Liver (tissue), 9 donors: ENCODE results near the gene PCNX2. TPM values are rescaled to one million over a fixed set of nuclear protein-coding genes. Genes with fewer than 3 reads are reported as not detected.

ENCODE experiments used
- DNase-seq: peaks from one replicate; pipeline ENCODE4 v3.0.0-alpha.2; 2017; ENCODE audit warnings: low spot score
- H3K27ac ChIP-seq, 2 donors: one replicate each; pipeline ENCODE4 v1.7.0; 2013; ENCODE audit warnings: inconsistent platforms in 2 of 2, low read length in 2 of 2, control low read depth in 1 of 2, low read depth in 1 of 2, mild to moderate bottlenecking in 1 of 2
- H3K27me3 ChIP-seq, 4 donors: one replicate each; pipeline versions ENCODE4 v1.6.1 to v1.7.0; 2013; ENCODE audit warnings: low read length in 3 of 4, inconsistent platforms in 1 of 4, mild to moderate bottlenecking in 1 of 4, moderate library complexity in 1 of 4; ENCODE audit not compliant: control insufficient read depth in 4 of 4, insufficient read depth in 4 of 4
- H3K36me3 ChIP-seq, 4 donors: one replicate each; pipeline versions ENCODE4 v1.6.1 to v1.7.0; 2013; ENCODE audit warnings: low read length in 3 of 4, mild to moderate bottlenecking in 3 of 4, low read depth in 1 of 4, moderate library complexity in 1 of 4; ENCODE audit not compliant: control insufficient read depth in 4 of 4, insufficient read depth in 3 of 4
- H3K4me1 ChIP-seq, 4 donors: one replicate each; pipeline versions ENCODE4 v1.6.1 to v1.7.0; 2013; ENCODE audit warnings: low read length in 3 of 4, mild to moderate bottlenecking in 3 of 4, moderate library complexity in 1 of 4; ENCODE audit not compliant: control insufficient read depth in 4 of 4, insufficient read depth in 4 of 4
- H3K4me3 ChIP-seq, 3 donors: one replicate each; pipeline versions ENCODE4 v1.6.1 to v1.7.0; 2013; ENCODE audit warnings: low read length in 3 of 3, control low read depth in 1 of 3, low read depth in 1 of 3, mild to moderate bottlenecking in 1 of 3
- H3K9ac ChIP-seq, 2 donors: one replicate each; pipeline ENCODE4 v1.7.0; 2013; ENCODE audit warnings: low read length in 2 of 2, mild to moderate bottlenecking in 2 of 2, moderate library complexity in 2 of 2, control low read depth in 1 of 2, low read depth in 1 of 2
- H3K9me3 ChIP-seq, 4 donors: one replicate each; pipeline versions ENCODE4 v1.6.1 to v1.7.0; 2013; ENCODE audit warnings: low read length in 3 of 4; ENCODE audit not compliant: control insufficient read depth in 4 of 4
- ATF3 ChIP-seq: IDR thresholded peaks from 2 replicates; pipeline ENCODE4 v1.6.1; 2016; ENCODE audit warnings: antibody characterized with exemption
- CTCF ChIP-seq: fragments of 150-350 bp; IDR thresholded peaks from 2 replicates; pipeline ENCODE4 v1.5.1; 2017; ENCODE audit warnings: improper control_type of control experiment, low read depth, low read length; ENCODE audit not compliant: missing input control
- EGR1 ChIP-seq, 2 donors: IDR thresholded peaks; 2 replicates each; pipeline ENCODE4 v1.6.1; 2016 to 2018; ENCODE audit warnings: antibody characterized with exemption in 2 of 2, low read depth in 2 of 2
- FOXA1 ChIP-seq: IDR thresholded peaks from 2 replicates; pipeline ENCODE4 v1.6.1; 2016; ENCODE audit warnings: antibody characterized with exemption
- FOXA2 ChIP-seq: IDR thresholded peaks from 2 replicates; pipeline ENCODE4 v1.6.1; 2016; ENCODE audit warnings: antibody characterized with exemption
- GABPA ChIP-seq, 2 donors: IDR thresholded peaks in 1 of 2; conservative IDR thresholded peaks in 1 of 2; 2 replicates each; pipeline ENCODE4 v1.6.1; 2016; ENCODE audit warnings: antibody characterized with exemption in 2 of 2, mild to moderate bottlenecking in 1 of 2, moderate library complexity in 1 of 2
- HNF4A ChIP-seq, 2 donors: conservative IDR thresholded peaks; 2 replicates each; pipeline ENCODE4 v1.6.1; 2016; ENCODE audit warnings: antibody characterized with exemption in 2 of 2, mild to moderate bottlenecking in 2 of 2
- JUND ChIP-seq, 2 donors: IDR thresholded peaks; 2 replicates each; pipeline ENCODE4 v1.6.1; 2016; ENCODE audit warnings: antibody characterized with exemption in 2 of 2
- NR2F2 ChIP-seq: IDR thresholded peaks from 2 replicates; pipeline ENCODE4 v1.6.1; 2016; ENCODE audit warnings: antibody characterized with exemption
- RAD21 ChIP-seq, 2 donors: IDR thresholded peaks; 2 replicates each; pipeline ENCODE4 v1.6.1; 2016; ENCODE audit warnings: antibody characterized with exemption in 2 of 2, mild to moderate bottlenecking in 2 of 2
- REST ChIP-seq: IDR thresholded peaks from 2 replicates; pipeline ENCODE4 v1.6.1; 2016; ENCODE audit warnings: antibody characterized with exemption, mild to moderate bottlenecking
- RXRA ChIP-seq, 2 donors: IDR thresholded peaks; 2 replicates each; pipeline ENCODE4 v1.6.1; 2017 to 2018; ENCODE audit warnings: antibody characterized with exemption in 2 of 2, mild to moderate bottlenecking in 1 of 2
- SP1 ChIP-seq: IDR thresholded peaks from 2 replicates; pipeline ENCODE4 v1.6.1; 2018; ENCODE audit warnings: antibody characterized with exemption, mild to moderate bottlenecking
- TAF1 ChIP-seq: conservative IDR thresholded peaks from 2 replicates; pipeline ENCODE4 v1.6.1; 2016; ENCODE audit warnings: antibody characterized with exemption, mild to moderate bottlenecking
- YY1 ChIP-seq: IDR thresholded peaks from 2 replicates; pipeline ENCODE4 v1.6.1; 2016; ENCODE audit warnings: antibody characterized with exemption, mild to moderate bottlenecking
- ZBTB33 ChIP-seq: IDR thresholded peaks from 2 replicates; pipeline ENCODE4 v1.6.1; 2016; ENCODE audit warnings: antibody characterized with exemption
- WGBS: extraction: QIAGEN DNeasy Blood & Tissue Kit; methylation state at CpG from one replicate; pipeline ENCODE4 v1.1.7; 2013; 5-methylcytosine and 5-hydroxymethylcytosine counted together
- polyA plus RNA-seq, 2 donors: library from polyadenylated mRNA; stranded (reverse) in 1 of 2; unstranded in 1 of 2; fragments of 200-250 nt in 1 of 2; fragments of >200 nt in 1 of 2; fragmentation: Nextera tagmentation in 1 of 2; extraction: Ambion mirVana in 1 of 2; gene quantifications; one replicate each; pipeline versions ENCODE4 v1.2.1 to v1.2.3, GENCODE V29; 2013 to 2015
- total RNA-seq, 2 donors: library from RNA; depleted of rRNA; stranded (reverse); fragments of >200 nt; gene quantifications; one replicate each; pipeline ENCODE4 v1.2.3, GENCODE V29; 2014
- donor health status: healthy.
- donor health status: healthy.
- donor health status: healthy.
- donor health status: healthy.
- donor health status: healthy.

PCNX2 gene
- total and polyA plus RNA-seq, 4 donors = 0.20 to 3.1 (median 0.92) TPM

- no peak overlapping the region for H3K27ac ChIP-seq
- no peak overlapping the region for H3K4me3 ChIP-seq
- no peaks in the 10 kb centered on the region for H3K9me3 ChIP-seq
- 75% methylated on average over 3 of the region's 3 CpGs for WGBS
- TF ChIP-seq SP1 (no peak), JUND (IDR thresholded peaks at IDR 0.05) (no peak), FOXA1 (no peak), TAF1 (no peak), FOXA2 (no peak), GABPA (IDR thresholded peaks at IDR 0.05 in 1 of 2, conservative IDR thresholded peaks at IDR 0.05 in 1 of 2) (no peak), CTCF (no peak), YY1 (no peak), NR2F2 (no peak), EGR1 (IDR thresholded peaks at IDR 0.05; ENCODE audit: low read depth in 2 of 2) (no peak), RAD21 (IDR thresholded peaks at IDR 0.05) (no peak), ATF3 (no peak), ZBTB33 (no peak), HNF4A (conservative IDR thresholded peaks at IDR 0.05) (no peak)
- no peaks in the 10 kb centered on the region for H3K27me3 ChIP-seq
- H3K4me1 ChIP-seq = no peaks in the 10 kb centered on the region
- no peaks in the 10 kb centered on the region for H3K36me3 ChIP-seq
- DNase-seq = no peak
- no peak overlapping the region for H3K9ac ChIP-seq
These were observed 235.0 kb downstream of the PCNX2 start for GRCh38 chr1:233060461-233060994.

- Histone ChIP-seq H3K9ac (no peak overlapping the region), H3K4me1 (no peaks in the 10 kb centered on the region), H3K27ac (no peak overlapping the region), H3K36me3 (no peaks in the 10 kb centered on the region), H3K9me3 (no peaks in the 10 kb centered on the region), H3K27me3 (no peaks in the 10 kb centered on the region), H3K4me3 (no peak overlapping the region)
- TF ChIP-seq JUND (IDR thresholded peaks at IDR 0.05) = no peak
- TF ChIP-seq YY1 = no peak
- TF ChIP-seq ZBTB33 = no peak
- TF ChIP-seq RAD21 (IDR thresholded peaks at IDR 0.05) = no peak
- TF ChIP-seq FOXA1 = no peak
- TF ChIP-seq RXRA (IDR thresholded peaks at IDR 0.05) = no peak
- TF ChIP-seq CTCF = no peak
- TF ChIP-seq EGR1 (IDR thresholded peaks at IDR 0.05; ENCODE audit: low read depth in 2 of 2) = no peak
- no peak for TF ChIP-seq REST
- TF ChIP-seq GABPA (IDR thresholded peaks at IDR 0.05 in 1 of 2, conservative IDR thresholded peaks at IDR 0.05 in 1 of 2) = no peak
- no peak for TF ChIP-seq NR2F2
- no peak for TF ChIP-seq FOXA2
- no peak for TF ChIP-seq SP1
- no peak for DNase-seq
- 85% methylated on average over 3 of the region's 3 CpGs for WGBS
These were observed 237.7 kb downstream of the PCNX2 start for GRCh38 chr1:233057836-233058235.
